HL-60 (cell line): Measurements from ENCODE around the gene GALNT3.

ENCODE experiments used
- DNase-seq, 2 experiments: peaks; one replicate each; pipeline ENCODE4 v3.0.0-alpha.2; 2010 to 2020; ENCODE audit warnings: low read depth in 1 of 2, low spot score in 1 of 2
- H3K27ac ChIP-seq: fragments of 250-450 bp; sonication (Bioruptor Pico); replicated peaks from 2 replicates; pipeline ENCODE4 v1.5.1; 2020; ENCODE audit warnings: mild to moderate bottlenecking, moderate library complexity
- H3K27me3 ChIP-seq: fragments of 250-450 bp; sonication (Bioruptor Pico); 2 replicates; pipeline ENCODE4 v1.5.1; 2021; ENCODE audit warnings: mild to moderate bottlenecking, moderate library complexity; ENCODE audit not compliant: insufficient read depth, poor library complexity, severe bottlenecking
- H3K4me3 ChIP-seq: replicated peaks from 2 replicates; pipeline ENCODE4 v1.5.1; 2011; ENCODE audit warnings: mild to moderate bottlenecking, control low read depth, low read length; ENCODE audit not compliant: insufficient read depth
- GABPA ChIP-seq: IDR thresholded peaks from 2 replicates; pipeline ENCODE4 v1.6.1; 2012; ENCODE audit warnings: low read depth
- POLR2AphosphoS5 ChIP-seq: IDR thresholded peaks from 2 replicates; pipeline ENCODE4 v1.6.1; 2012; ENCODE audit warnings: low read depth
- SPI1 ChIP-seq: IDR thresholded peaks from 2 replicates; pipeline ENCODE4 v1.6.1; 2012; ENCODE audit warnings: low read depth, mild to moderate bottlenecking, borderline replicate concordance
- TF ChIP-seq, protein P1 (sequence below): IDR thresholded peaks from one replicate; pipeline ENCODE4 v1.5.1; 2011; ENCODE audit warnings: low read length, control low read depth, inconsistent platforms; ENCODE audit not compliant: insufficient read depth
- TF ChIP-seq, protein P2 (sequence below): IDR thresholded peaks from 2 replicates; pipeline ENCODE4 v1.6.1; 2012; ENCODE audit warnings: low read depth; ENCODE audit not compliant: insufficient replicate concordance

GALNT3 gene

DNA sequence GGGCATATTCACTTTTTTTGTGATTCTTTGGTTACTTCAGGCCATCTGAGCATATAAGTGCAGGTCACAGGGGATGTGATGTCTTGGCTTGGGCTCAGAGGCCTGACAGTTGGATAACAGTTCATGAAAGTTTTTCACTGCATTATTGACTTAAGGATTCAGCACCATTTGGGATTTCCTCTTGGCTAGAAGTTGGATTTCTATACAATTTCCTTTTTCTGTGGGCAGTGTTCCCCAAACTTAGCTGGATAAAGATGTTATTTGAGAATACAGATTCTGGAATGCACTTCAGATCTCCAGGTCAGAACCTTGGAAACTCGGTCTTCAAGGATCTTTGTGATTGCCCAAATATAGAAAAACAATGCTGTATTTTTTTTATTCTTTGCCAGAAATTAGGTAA is 78.0 kb downstream of the GALNT3 start:
- TF ChIP-seq POLR2AphosphoS5 (no peak), SPI1 (no peak), GABPA (no peak)
- TF ChIP-seq, protein P1, sequence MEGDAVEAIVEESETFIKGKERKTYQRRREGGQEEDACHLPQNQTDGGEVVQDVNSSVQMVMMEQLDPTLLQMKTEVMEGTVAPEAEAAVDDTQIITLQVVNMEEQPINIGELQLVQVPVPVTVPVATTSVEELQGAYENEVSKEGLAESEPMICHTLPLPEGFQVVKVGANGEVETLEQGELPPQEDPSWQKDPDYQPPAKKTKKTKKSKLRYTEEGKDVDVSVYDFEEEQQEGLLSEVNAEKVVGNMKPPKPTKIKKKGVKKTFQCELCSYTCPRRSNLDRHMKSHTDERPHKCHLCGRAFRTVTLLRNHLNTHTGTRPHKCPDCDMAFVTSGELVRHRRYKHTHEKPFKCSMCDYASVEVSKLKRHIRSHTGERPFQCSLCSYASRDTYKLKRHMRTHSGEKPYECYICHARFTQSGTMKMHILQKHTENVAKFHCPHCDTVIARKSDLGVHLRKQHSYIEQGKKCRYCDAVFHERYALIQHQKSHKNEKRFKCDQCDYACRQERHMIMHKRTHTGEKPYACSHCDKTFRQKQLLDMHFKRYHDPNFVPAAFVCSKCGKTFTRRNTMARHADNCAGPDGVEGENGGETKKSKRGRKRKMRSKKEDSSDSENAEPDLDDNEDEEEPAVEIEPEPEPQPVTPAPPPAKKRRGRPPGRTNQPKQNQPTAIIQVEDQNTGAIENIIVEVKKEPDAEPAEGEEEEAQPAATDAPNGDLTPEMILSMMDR, result no peak
- TF ChIP-seq, protein P2, sequence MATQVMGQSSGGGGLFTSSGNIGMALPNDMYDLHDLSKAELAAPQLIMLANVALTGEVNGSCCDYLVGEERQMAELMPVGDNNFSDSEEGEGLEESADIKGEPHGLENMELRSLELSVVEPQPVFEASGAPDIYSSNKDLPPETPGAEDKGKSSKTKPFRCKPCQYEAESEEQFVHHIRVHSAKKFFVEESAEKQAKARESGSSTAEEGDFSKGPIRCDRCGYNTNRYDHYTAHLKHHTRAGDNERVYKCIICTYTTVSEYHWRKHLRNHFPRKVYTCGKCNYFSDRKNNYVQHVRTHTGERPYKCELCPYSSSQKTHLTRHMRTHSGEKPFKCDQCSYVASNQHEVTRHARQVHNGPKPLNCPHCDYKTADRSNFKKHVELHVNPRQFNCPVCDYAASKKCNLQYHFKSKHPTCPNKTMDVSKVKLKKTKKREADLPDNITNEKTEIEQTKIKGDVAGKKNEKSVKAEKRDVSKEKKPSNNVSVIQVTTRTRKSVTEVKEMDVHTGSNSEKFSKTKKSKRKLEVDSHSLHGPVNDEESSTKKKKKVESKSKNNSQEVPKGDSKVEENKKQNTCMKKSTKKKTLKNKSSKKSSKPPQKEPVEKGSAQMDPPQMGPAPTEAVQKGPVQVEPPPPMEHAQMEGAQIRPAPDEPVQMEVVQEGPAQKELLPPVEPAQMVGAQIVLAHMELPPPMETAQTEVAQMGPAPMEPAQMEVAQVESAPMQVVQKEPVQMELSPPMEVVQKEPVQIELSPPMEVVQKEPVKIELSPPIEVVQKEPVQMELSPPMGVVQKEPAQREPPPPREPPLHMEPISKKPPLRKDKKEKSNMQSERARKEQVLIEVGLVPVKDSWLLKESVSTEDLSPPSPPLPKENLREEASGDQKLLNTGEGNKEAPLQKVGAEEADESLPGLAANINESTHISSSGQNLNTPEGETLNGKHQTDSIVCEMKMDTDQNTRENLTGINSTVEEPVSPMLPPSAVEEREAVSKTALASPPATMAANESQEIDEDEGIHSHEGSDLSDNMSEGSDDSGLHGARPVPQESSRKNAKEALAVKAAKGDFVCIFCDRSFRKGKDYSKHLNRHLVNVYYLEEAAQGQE, result no peak
- Histone ChIP-seq H3K4me3 (no peak overlapping the region), H3K27ac (no peak overlapping the region), H3K27me3 (no peaks in the 10 kb centered on the region)
- no peak for DNase-seq

DNA sequence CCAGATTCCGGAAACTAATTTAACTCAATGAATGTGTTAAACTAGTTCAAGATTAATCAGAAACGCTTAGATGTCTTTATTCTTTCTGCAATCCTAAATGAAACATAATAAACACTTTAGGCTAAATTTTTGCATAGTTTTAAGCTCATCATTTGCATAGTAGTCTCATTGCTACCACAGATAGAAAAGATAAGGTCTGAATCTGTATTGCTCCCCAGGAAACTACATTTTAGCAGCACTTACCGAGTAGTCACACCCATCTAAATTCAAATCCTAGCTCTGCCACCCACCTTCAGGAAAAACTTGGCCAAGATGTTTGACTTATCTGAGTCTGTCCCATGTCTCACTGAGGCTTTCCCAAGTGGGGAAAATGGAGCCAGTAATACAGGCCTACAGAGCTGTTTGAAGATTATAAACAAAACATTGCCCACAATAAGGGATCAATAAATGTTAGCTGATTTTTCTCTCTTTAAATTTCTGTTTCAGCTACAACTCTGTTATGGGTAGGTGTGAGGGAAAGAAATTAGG is 87.0 kb downstream of the GALNT3 start:
- Histone ChIP-seq H3K27ac (no peak overlapping the region), H3K27me3 (peaks cover 2% of the 10 kb centered on the region), H3K4me3 (no peak overlapping the region)
- DNase-seq, result no peak
- TF ChIP-seq SPI1 (no peak), POLR2AphosphoS5 (no peak), GABPA (no peak)
- TF ChIP-seq, protein P1, result no peak
- TF ChIP-seq, protein P2, result no peak

DNA sequence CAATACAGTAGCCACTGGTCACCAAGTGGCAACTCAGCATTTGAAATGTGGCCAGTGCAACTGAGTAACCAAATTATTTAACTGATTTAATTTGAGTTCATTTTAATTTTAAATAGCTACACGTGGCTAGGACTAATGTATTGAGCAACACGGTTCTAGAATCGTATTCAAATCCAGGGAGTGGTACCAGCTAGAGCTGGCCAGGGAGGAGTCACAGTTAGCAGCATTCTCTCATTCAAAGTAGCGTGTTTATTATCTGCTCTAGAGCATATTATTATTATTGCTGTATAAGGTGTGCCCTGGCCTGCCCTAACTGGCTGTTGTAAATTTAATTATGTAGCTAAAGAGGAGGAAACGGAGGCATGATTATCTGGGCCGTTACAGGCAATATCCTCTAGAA is 92.9 kb downstream of the GALNT3 start:
- Histone ChIP-seq H3K27me3 (peaks cover 8% of the 10 kb centered on the region), H3K4me3 (no peak overlapping the region), H3K27ac (no peak overlapping the region)
- TF ChIP-seq, protein P2, result no peak
- TF ChIP-seq POLR2AphosphoS5 (no peak), SPI1 (no peak), GABPA (no peak)
- TF ChIP-seq, protein P1, result no peak
- DNase-seq, result no peak
